GM21529 (cell line): ENCODE measurements around the gene LYPD6B.
"Not testable (repeated sequence)": the region's sequence is repeated elsewhere in the genome, so short reads cannot be mapped to it uniquely, and the experiment has no call there.

Source experiments
- ATAC-seq: cut with Tn5 transposase; IDR thresholded peaks from one replicate; pipeline ENCODE4 v1.9.1; 2021; ENCODE audit not compliant: unreplicated experiment

The LYPD6B gene

GRCh38 chr2:149185942-149186490, 147.5 kb downstream of the LYPD6B start:
- no peak for ATAC-seq

- no peak for ATAC-seq
Observed at GRCh38 chr2:149187057-149187456, 148.6 kb downstream of the LYPD6B start.

DNA sequence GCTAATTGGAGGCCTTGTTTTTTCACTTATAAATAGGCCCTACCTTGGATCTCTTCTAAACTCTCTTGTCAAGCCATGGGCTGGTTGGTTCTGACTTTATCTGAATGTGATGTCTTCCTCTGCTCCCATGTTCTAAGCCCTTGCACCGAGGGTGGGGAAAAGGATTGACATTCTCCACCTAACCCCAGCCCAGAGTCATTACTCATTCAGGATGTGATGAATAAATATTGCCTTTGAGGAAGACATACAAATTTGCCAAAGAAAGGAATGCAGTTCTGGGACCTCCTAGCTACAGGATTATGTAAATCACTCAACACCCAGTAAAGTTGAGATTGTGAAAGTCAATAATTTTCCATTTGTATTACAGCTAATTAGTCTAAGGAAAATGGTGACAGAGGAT, 149.8 kb downstream of the LYPD6B start:
- ATAC-seq = no peak

DNA sequence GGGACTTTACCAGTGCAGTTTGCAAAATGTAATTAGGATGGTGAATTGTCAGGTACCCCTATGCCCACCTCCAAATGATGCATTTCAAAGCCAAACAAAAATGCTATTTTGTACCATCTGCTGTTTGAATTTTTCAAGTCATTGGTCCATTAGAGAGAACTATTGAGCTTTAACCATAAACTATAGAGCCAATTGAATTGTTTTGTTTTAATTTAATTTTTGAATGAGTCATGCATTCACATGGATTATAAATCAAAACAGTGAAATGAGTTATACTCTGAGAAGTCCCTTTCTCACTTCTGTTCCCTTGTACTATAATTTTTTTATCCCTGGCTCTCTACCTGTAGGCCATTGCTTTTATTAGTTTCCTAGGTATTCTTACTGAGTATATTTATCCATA, 151.3 kb downstream of the LYPD6B start:
- no peak for ATAC-seq

GRCh38 chr2:149191915-149192314, 153.4 kb downstream of the LYPD6B start:
- no peak for ATAC-seq

GRCh38 chr2:149192427-149192826, 153.9 kb downstream of the LYPD6B start:
- ATAC-seq = no peak

DNA sequence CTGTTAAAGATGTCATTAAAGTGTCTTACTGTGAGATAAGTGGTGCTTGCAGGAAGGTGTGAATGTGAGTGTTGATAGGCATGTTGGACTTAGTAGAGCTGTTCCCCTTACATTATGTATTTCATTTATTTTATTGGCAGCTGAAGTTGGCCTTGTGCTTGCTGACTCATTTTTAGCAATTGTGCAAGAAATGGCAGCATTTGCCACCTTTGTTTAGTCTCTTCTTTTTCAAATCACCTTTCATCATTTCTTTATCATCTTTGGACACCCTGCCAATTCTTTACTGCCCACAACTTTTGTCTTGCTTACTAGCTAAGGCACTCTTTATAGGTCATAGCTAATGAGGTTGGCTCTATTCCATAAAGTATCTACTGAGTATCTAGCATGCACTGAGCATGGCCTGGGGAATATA, 161.6 kb downstream of the LYPD6B start:
- ATAC-seq = no peak

DNA sequence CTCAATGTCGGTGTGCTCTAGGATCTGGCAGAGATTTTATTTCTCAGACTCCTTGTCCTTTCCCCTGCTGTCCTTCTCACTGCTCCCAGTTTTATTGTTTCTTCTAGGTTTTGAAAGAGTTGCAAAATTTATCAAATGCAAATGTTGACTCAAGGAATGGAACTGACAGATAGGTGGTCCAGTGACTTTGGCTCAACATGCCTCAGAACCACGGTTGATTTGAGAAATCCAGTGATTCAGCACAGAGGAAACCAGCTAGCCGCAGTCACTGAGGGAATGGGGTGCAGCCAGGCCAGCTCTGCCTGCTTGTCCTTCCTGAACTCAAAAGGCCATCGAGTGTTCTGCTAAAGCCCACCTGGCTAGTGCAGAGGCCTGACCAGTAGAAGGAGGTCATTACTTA, 166.2 kb downstream of the LYPD6B start:
- no peak for ATAC-seq

GRCh38 chr2:149205143-149205542, 166.6 kb downstream of the LYPD6B start:
- no peak for ATAC-seq

DNA sequence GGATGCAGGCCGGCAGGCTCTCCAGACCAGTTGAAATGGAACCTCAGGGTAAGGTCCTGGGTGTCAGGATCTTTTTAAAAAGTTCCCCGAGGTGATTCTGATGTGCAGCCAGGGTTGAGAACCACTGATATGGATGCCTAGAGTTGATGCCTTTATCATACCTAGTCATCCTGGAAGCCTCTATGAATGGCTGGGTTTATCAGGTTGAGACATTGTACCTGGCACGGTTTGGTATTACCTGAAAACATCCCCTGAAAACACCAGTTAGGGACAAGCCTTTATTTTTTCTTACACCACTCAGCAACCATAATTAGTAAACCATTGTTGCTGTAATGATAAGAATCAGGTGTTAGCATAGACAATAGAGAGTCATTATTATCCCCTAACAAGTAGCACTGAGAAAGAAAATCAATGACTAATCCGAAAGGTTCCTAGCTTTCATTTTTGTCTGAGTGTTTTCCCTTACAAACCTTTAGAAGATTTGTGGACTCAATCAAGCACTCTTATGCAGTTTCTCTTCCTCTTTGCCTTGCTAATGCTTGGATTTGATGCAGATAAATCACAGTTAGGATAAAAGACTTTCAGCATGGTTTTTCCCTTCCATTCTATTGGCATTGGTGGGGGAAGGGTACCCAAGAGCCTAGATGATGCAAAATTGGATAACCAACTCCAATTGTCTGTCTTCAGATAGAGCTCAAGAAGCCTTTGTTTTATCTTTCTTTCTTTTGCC, 175.4 kb downstream of the LYPD6B start:
- ATAC-seq = no peak

DNA sequence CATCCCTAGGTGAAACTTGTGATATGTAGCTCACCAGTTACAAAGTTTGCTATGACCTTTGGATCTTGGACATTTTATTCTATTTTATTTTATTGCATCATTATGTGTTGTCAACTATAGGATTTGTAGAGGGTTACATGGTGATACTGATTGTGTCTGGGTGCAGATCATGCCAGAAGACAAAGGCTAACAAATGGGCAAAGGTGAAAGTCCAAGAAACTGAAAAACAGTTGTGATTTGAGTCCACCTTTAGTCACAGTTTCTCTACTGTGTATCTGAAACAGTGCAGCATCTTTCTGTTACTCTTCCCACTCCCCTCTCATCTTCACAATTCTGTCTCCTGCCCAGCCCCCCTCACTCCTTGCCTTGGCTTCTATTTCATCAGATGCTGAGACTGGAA, 180.0 kb downstream of the LYPD6B start:
- peak; percentile 48 for ATAC-seq

DNA sequence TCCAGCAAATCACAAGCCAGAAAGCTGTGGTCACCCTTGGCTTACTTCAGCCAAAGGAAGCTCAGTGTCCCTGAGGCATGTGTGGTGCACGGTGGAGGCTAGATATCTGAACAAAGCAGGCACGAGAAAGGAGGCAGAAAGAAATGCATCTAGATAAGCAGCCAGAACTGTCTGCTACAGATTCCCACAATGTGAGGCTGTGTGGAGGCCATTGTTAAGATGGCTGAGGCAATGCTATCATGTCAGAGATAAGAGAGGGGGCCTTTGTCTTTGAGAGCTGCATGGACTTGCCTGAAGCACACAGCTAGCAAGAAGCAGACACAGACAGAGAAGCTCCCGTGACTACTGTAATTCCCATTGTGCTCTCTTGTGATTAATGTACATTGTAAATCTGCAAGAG, 181.4 kb downstream of the LYPD6B start:
- ATAC-seq = no peak

- ATAC-seq = no peak
Observed at GRCh38 chr2:149221002-149221401, 182.5 kb downstream of the LYPD6B start.

GRCh38 chr2:149221898-149222297, 183.4 kb downstream of the LYPD6B start:
- ATAC-seq = no peak

GRCh38 chr2:149223472-149224095, 185.1 kb downstream of the LYPD6B start:
- no peak for ATAC-seq

- ATAC-seq = no peak
Observed at GRCh38 chr2:149224543-149224942, 186.0 kb downstream of the LYPD6B start.

DNA sequence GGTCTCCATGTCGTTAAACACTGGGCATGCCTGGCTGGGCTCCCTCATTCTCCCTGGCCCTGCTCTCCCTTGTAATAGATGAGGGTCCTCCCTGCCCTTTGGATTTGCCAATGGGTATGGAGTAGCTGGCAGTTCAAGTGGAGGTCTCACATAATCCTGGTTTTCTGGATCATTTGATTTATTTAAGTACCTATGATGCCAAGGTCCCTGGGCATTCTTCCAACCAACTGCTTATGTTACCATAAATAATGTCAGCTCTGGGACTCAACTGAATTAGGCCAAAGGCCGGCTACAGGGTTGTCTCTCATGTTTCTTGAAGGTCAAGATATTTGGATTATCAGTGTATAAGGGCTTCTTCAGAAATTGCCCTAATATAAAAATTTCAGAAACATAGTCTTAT, 186.9 kb downstream of the LYPD6B start:
- ATAC-seq = no peak

GRCh38 chr2:149226790-149227189, 188.3 kb downstream of the LYPD6B start:
- ATAC-seq = no peak

- ATAC-seq = no peak
Observed at GRCh38 chr2:149235816-149236375, 197.4 kb downstream of the LYPD6B start.

- no peak for ATAC-seq
Observed at GRCh38 chr2:149236410-149236809, 197.9 kb downstream of the LYPD6B start.

GRCh38 chr2:149246186-149246585, 207.7 kb downstream of the LYPD6B start:
- no peak for ATAC-seq

- not testable (repeated sequence) for ATAC-seq
Observed at GRCh38 chr2:149251436-149251835, 212.9 kb downstream of the LYPD6B start.
